Hematopoietic multipotent progenitor cell treated with erythropoietin and hydrocortisone succinate and interleukin-3 and kit ligand, for 6 days (in vitro differentiated cells): ENCODE data around the gene GSTT4.
"Not testable (repeated sequence)": the region's sequence is repeated elsewhere in the genome, so short reads cannot be mapped to it uniquely, and the experiment has no call there.

Source experiments
- DNase-seq: peaks from one replicate; pipeline ENCODE4 v3.0.0-alpha.2; 2015

Gene GSTT4

DNA sequence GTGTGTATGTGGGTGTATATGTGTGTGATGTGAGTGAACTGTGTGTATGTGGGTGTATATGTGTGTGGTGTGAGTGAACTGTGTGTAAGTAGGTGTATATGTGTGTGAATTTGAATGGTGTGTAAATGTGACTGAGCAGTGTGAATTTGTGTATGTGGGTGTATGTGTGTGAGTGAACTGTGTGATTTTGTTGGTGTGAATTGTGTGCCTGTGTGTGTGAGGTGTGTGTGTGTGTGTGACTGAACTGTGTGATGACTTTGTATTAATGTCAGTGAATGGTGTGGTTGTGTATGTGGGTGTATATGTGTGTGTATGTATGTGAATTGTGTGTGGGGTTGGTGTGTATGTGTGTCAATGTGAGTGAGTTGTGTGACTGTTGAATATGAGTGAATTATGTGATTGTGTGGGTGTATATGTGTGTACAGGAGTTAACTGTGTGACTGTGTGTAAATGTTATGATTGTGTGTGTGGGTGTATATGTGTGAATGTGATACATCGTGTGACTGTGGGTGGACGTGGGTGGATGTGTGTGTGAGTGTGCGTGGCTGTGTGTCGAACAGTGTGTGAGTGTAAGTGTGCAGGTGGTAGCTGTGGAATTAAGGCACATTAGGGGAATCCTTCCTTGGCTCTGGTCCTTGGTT is 18.6 kb downstream of the GSTT4 start:
- DNase-seq: not testable (repeated sequence)

DNA sequence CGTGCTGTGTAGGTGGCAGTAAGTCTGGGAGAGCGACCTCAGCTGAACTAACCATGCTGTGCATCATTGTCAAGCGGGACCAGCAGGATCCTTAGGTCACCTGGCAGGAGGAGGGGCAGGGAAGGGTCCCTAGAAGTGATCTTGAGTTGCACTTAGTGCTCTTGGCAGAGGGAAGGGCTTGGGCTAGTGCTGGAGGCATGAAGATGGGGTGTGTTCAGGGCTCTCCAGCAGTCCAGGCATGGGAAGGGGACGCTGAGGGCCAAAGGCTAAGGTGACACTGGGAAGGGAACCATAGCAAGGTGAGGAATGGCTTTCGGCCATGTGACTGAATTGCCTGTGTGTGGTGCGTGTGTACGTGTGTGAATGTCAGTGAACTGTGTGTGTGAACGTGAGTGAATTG is 19.2 kb downstream of the GSTT4 start:
- DNase-seq: not testable (repeated sequence)

DNA sequence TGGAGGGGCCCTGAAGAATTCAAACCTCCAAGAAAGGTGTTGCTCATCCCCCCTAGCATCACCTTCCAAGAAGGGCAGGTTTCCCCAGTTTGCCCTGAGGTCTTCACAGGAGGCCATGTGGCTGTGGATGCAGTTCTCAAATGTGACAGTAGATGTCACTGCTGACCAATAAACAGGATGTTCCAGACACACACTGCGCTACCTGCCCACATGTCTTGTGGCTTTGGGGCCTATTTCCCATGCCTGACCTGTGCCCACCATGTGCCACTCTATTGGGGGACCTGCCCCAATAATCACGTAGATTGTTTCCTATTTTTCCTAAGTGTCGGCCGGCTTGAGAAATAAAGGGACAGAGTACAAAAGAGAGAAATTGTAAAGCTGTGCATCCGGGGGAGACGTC is 20.8 kb downstream of the GSTT4 start:
- peak; percentile 76 for DNase-seq

DNA sequence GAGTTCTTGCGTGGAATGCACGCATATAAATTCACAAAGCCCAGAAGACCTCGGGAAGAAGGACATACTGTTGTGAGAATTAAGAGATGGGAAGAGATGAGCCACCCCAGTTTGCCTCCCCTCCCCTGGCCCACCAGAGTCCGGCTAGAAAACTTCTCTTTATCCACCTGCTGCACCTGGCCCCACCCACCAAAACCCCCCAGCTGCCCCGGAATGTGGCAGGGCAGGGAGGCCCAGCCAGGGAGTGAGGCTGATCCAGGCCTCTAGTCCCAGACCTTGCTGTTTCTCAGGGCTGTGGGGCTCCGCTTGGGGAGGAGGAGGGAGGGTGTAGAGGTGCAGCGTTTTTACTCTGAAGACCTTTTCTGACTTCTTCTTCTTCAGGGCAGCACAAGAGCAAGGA is 24.7 kb downstream of the GSTT4 start:
- DNase-seq: not testable (repeated sequence)

DNA sequence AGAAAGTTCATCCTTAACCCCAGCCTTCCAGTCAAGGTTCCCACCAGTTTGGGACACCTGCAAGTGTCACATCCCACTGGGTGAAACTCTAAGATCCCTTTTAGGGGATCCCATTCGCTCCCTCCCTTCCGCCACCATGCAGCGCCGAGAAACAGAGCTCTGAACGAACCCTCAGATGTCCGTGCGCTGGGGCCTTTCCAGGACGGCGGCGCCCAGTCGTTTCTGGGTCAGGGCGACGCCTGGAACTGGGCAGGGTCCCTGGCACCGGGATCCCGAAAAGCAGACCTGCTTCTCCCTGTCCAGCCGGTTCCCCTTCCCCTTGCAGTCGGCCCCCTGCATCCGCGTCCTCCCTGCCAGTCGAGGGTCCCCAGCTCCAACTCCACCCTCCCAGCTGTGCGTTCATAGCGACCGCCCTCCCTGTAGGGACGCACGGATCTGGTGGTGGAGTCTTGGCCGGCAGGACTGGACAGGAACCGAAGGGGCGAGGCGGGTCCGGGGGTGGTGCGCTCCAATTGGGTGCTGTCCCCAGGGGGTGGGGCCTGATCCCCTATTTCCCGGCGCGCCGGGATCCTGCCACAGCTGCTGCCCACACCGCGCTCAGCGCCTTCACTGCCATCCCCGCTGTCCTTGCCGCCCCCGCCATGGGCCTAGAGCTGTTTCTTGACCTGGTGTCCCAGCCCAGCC is 25.6 kb downstream of the GSTT4 start, which contains the start of gene GSTT2:
TSS of gene GSTT2 (plus strand) at position 578 of the 684 bp plus-strand sequence.
- not testable (repeated sequence) for DNase-seq

DNA sequence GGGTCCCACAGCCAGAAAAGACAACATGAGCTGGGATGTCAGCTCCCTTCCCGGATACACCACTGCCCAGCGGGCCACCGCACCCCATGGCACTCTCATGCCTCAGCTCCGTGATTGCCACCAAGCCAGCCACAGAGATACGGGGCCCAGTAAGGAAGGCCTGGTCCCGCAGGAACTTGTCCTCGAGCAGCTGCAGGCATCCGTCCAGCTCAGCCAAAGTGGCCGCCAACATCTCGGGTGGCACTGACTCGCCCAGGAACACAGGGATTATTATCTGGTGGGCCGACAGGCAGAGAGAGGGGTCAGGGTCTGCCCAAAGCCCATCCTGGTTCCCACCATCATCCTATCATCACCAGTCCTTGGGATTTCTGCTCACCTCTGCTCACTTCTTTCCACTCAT is 27.9 kb downstream of the GSTT4 start:
- DNase-seq: not testable (repeated sequence)

DNA sequence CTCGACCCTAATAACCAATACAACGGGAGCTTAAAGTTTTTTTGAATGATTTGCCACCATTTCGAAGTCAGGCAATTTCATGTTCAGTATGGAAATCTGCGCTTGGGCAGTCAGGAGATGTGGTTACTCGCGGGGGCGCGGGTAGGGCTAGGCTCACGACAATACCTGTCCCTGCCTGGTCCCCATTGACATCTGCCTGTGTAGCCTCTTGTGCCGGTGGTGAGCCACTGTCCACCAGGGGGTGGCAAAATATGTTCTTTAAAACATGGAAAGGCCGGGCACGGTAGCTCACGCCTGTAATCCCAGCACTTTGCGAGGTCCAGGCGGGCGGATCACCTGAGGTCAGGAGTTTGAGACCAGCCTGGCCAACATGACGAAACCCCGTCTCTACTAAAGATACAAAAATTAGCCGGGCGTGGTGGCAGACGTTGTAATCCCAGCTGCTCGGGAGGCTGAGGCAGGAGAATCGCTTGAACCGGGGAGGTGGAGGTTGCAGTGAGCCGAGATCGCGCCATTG is 30.4 kb downstream of the GSTT4 start:
- not testable (repeated sequence) for DNase-seq

DNA sequence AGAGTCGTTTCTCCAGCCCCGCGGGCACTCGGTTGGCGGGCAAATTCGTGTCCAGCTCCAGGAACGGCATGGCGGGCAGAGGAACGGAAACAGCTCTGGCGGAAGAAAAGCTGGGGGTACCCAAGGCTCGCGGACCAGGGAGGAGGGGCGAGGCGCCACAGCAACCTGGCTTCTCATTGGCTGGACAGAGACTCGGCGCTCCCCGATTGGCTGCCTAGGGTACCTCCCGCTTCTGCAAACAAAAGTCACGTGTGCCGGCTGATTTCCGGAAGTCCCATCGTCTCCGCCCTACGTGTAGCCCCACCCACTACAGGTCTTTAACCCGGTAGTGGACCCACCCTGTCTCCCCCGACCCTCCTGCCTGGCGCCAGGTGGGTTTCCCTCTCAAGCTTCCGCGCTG is 30.9 kb downstream of the GSTT4 start, which contains the start of gene DDT:
TSS of gene DDT (minus strand) at position 97 of the 400 bp plus-strand sequence. CDS start at position 70, 27 bp downstream.
- not testable (repeated sequence) for DNase-seq

DNA sequence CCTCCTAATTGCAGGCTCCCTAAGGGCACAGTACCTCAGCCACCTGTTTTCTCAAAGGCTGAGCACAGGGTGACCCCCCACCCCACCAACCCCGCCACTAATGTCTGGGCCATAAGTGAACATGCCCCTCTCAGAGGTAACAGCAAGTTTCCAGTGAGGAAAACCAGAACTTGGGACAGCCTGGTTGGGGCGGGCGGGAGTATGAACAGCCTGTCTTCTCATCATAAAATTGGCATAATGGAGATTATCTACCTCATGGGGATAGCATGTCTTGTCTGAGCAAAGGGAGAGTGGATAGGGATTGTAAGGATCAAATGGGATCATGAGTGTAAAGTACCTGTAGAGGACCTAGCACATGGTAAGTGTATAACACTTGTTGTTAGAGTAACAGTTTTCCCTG is 33.3 kb downstream of the GSTT4 start:
- not testable (repeated sequence) for DNase-seq

DNA sequence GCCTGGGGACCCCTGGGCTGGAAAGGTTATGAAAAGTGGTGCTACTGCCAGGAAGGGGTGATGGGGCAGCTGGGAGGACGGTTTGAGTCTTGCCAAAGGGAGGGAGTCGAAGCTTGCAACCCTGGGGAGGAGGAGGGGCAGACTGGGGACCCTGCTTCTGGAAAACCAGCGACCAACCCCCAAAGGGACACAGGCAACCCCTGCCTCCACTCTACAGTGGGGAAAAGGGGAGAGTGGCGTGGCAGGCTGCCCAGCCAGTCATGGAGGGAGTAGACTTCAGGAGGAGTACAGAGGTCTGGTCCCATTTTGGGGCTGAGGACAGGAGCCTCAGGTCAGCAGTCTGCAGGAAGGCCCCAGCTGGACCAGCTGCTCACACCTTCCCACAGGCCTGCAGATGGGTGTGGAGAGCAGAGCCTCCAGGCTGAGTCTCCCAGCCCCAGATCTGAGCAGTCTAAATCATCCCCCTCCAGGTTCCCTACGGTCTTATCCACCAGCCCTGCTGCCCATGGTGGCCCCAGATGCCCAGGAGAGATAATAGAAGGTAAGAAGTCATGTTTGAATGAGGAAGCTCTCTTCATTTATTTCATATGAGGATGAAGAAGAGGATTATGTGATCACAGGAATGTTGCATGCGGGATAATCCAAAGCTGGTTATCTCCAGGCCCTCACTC is 34.3 kb downstream of the GSTT4 start:
- DNase-seq: peak; percentile 80

DNA sequence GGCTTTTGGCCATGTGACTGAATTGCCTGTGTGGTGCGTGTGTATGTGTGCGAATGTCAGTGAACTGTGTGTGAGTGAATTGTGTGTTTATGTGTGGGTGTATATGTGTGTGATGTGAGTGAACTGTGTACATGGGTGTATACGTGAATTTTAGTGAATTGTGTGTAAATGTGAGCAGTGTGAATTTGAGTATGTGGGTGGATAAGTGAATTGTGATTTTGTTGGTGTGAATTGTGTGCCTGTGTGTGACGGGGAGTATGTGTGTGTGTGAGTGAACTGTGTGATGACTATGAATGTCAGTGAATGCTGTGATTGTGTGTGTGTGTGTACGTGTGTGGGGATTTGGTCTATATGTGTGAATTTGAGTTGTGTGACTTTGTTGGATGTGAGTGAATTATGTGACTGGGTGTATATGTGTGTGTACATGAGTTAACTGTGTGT is 35.0 kb downstream of the GSTT4 start:
- no peak for DNase-seq

DNA sequence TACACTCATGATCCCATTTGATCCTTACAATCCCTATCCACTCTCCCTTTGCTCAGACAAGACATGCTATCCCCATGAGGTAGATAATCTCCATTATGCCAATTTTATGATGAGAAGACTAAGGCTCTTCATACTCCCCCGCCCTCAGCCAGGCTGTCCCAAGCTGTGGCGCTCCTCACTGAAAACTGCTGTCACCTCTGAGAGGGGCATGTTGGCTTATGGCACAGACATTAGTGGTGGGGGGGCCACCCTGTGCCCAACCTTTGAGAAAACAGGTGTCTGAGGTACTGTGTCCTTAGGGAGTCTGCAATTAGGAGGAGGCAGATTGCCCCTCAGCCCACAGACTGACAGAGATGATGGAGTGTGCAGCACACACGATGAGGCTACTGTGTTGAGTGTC is 36.2 kb downstream of the GSTT4 start:
- no peak for DNase-seq

DNA sequence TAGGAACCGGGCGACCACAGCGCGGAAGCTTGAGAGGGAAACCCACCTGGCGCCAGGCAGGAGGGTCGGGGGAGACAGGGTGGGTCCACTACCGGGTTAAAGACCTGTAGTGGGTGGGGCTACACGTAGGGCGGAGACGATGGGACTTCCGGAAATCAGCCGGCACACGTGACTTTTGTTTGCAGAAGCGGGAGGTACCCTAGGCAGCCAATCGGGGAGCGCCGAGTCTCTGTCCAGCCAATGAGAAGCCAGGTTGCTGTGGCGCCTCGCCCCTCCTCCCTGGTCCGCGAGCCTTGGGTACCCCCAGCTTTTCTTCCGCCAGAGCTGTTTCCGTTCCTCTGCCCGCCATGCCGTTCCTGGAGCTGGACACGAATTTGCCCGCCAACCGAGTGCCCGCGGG is 38.7 kb downstream of the GSTT4 start, which contains the start of gene DDTL:
TSS of gene DDTL (plus strand) at position 321 of the 400 bp plus-strand sequence. CDS start at position 348, 27 bp downstream.
- DNase-seq: not testable (repeated sequence)

DNA sequence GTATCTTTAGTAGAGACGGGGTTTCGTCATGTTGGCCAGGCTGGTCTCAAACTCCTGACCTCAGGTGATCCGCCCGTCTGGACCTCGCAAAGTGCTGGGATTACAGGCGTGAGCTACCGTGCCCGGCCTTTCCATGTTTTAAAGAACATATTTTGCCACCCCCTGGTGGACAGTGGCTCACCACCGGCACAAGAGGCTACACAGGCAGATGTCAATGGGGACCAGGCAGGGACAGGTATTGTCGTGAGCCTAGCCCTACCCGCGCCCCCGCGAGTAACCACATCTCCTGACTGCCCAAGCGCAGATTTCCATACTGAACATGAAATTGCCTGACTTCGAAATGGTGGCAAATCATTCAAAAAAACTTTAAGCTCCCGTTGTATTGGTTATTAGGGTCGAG is 39.2 kb downstream of the GSTT4 start:
- not testable (repeated sequence) for DNase-seq

DNA sequence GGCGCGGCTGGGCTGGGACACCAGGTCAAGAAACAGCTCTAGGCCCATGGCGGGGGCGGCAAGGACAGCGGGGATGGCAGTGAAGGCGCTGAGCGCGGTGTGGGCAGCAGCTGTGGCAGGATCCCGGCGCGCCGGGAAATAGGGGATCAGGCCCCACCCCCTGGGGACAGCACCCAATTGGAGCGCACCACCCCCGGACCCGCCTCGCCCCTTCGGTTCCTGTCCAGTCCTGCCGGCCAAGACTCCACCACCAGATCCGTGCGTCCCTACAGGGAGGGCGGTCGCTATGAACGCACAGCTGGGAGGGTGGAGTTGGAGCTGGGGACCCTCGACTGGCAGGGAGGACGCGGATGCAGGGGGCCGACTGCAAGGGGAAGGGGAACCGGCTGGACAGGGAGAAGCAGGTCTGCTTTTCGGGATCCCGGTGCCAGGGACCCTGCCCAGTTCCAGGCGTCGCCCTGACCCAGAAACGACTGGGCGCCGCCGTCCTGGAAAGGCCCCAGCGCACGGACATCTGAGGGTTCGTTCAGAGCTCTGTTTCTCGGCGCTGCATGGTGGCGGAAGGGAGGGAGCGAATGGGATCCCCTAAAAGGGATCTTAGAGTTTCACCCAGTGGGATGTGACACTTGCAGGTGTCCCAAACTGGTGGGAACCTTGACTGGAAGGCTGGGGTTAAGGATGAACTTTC is 44.0 kb downstream of the GSTT4 start, which contains the start of gene GSTT2B:
TSS of gene GSTT2B (minus strand) at position 112 of the 688 bp plus-strand sequence. CDS start at position 48, 64 bp downstream.
- not testable (repeated sequence) for DNase-seq

DNA sequence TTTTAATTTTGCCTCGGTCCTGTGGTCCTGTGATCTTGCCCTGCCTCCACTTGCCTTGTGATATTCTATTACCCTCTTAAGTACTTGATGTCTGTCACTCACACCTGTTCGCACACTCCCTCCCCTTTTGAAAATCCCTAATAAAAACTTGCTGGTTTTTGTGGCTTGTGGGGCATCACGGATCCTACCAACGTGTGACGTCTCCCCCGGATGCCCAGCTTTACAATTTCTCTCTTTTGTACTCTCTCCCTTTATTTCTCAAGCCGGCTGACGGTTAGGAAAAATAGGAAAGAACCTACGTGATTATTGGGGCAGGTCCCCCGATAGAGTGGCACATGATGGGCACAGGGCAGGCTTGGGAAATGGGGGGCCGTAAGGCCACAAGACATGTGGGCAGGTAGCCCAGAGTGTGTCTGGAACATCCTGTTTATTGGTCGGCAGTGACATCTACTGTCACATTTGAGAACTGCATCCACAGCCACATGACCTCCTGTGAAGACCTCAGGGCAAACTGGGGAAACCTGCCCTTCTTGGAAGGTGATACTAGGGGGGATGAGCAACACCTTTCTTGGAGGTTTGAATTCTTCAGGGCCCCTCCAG is 48.9 kb downstream of the GSTT4 start:
- peak; percentile 87 for DNase-seq

DNA sequence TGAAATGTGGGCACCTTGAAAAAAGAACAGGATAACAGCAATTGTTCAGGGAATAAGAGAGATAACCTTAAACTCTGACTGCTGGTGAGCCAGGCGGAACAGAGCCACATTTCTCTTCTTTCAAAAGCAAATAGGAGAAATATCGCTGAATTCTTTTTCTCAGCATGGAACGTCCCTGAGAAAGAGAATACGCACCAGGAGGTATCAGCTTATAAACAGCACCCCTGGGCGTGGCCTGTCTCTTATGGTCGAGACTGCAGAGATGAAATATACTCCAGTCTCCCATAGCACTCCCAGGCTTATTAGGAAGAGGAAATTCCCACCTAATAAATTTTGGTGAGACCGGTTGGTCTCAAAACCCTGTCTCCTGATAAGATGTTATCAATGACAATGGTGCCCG is 49.4 kb downstream of the GSTT4 start:
- not testable (repeated sequence) for DNase-seq

DNA sequence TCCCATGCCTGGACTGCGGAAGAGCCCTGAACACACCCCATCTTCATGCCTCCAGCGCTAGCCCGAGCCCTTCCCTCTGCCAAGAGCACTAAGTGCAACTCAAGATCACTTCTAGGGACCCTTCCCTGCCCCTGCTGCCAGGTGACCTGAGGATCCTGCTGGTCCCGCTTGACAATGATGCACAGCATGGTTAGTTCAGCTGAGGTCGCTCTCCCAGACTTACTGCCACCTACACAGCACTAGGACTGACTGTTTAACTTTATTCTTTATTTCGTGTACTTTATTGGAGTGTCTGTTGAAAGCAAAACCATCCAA is 50.3 kb downstream of the GSTT4 start:
- DNase-seq: not testable (repeated sequence)

DNA sequence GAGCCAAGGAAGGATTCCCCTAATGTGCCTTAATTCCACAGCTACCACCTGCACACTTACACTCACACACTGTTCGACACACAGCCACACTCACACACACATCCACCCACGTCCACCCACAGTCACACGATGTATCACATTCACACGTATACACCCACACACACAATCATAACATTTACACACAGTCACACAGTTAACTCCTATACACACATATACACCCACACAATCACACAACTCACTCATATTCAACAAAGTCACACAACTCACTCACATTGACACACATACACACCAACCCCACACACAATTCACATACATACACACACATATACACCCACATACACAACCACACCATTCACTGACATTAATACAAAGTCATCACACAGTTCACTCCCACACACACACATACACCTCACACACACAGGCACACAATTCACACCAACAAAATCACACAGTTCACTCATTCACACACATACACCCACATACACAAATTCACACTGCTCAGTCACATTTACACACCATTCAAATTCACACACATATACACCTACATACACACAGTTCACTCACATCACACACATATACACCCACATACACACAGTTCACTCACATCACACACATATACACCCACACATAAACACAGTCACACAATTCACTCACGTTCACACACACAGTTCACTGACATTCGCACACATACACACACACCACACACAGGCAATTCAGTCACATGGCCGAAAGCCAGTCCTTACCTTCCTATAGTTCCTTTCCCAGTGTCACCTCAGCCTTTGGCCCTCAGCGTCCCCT is 50.9 kb downstream of the GSTT4 start:
- DNase-seq: not testable (repeated sequence)

DNA sequence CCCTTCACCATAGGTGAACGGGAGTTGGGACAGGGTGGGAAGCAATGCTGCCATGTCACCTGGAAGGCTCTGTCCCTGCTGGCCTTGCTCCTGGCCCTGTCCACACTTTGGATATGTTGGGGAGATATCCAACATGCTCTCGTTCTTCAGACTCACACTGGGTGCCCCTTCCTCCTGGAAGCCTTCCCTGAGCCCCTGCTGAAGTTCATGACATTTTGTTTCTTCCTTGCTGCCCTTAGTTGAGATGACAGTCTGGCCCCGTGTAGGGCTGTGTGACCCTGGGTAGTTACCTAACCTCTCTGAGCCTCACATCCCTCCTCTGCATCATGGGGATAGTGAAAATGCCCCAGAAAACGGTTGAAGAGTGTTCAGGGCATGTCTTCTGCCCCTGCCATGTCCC is 51.8 kb downstream of the GSTT4 start:
- DNase-seq: not testable (repeated sequence)

DNA sequence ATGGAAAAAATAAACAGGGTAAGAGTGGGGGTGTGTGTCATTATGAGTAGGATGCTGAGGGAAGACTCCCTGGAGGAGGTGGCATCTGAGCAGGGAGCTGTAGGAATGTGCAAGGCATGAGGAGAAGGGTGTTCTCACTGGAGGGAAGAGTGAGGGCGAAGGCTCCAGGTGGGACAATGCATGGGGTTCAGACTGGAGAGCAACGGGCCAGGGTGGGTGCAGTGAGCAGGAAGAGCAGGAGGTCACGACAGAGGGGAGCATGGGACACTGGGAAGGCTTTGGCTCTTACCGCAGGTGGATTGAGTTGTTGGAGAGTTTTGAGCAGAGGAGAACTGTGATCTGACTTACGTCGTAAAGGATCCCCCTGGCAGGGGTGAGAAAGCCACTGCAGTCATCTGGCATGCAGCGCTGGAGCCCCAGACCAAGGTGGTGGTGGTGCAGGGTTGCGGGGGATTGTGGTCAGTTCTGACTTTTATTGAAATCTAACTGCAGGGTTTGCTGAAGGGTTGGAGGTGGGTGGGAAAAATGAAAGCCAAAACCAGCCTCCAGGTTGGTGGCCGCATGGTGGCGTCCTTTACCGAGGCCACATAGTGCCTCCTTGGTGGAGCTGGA is 52.4 kb downstream of the GSTT4 start:
- not testable (repeated sequence) for DNase-seq
